PC-3 (cell line): ENCODE data around the gene KCNN4. TPM values are rescaled to one million over a fixed set of nuclear protein-coding genes. Genes with fewer than 3 reads are reported as not detected.
A peak's percentile ranks its signal among the peaks of the same experiment; 100 is the strongest.

Source experiments
- ATAC-seq: fragments of 200-7000 bp; cut with Tn5 transposase; 2 replicates; pipeline ENCODE4 v1.9.1; 2020; ENCODE audit warnings: mild to moderate bottlenecking, moderate library complexity
- BruUV-seq: library from RNA; stranded (reverse); fragments of 400-500 nt; replicated peaks from 2 replicates; lab custom pipeline; 2021; lab: Mats Ljungman, UMichigan
- CTCF ChIA-PET: fragments of 300-600 bp; sonication (Branson Sonifier 250); formaldehyde crosslinking; loops from one replicate; lab custom pipeline; 2022; ENCODE audit warnings: antibody characterized with exemption; lab: Charles Lee
- POLR2A ChIA-PET: fragments of 300-600 bp; sonication (Branson Sonifier 250); formaldehyde crosslinking; loops from one replicate; lab custom pipeline; 2022; ENCODE audit warnings: antibody characterized with exemption; ENCODE audit not compliant: unreplicated experiment; lab: Charles Lee
- DNase-seq: peaks from one replicate; pipeline ENCODE4 v3.0.0-alpha.2; 2015
- H2AFZ ChIP-seq: fragments of 300-600 bp; sonication (generic); 2 replicates; pipeline ENCODE4 v1.6.0; 2016; ENCODE audit warnings: antibody characterized with exemption, low read length
- H3F3A ChIP-seq: fragments of 300-600 bp; sonication (generic); one replicate; pipeline ENCODE4 v1.6.0; 2017; ENCODE audit warnings: antibody characterized with exemption, low read length, control low read depth, mild to moderate bottlenecking; ENCODE audit not compliant: unreplicated experiment
- H3K27ac ChIP-seq: fragments of 300-600 bp; sonication (generic); 2 replicates; pipeline ENCODE4 v1.5.1; 2016; ENCODE audit warnings: mild to moderate bottlenecking, low read length
- H3K27me3 ChIP-seq: fragments of 300-600 bp; sonication (generic); 2 replicates; pipeline ENCODE4 v1.6.1; 2016; ENCODE audit warnings: low read length, mixed read lengths
- H3K36me3 ChIP-seq: fragments of 300-600 bp; sonication (generic); 2 replicates; pipeline ENCODE4 v1.6.1; 2016; ENCODE audit warnings: low read depth, mixed run types, low read length, mixed read lengths
- H3K4me1 ChIP-seq: fragments of 300-600 bp; sonication (generic); 2 replicates; pipeline ENCODE4 v1.5.1; 2016; ENCODE audit warnings: low read length; ENCODE audit not compliant: insufficient read depth
- H3K4me2 ChIP-seq: fragments of 300-600 bp; sonication (generic); 2 replicates; pipeline ENCODE4 v1.6.0; 2016; ENCODE audit warnings: low read length
- H3K4me3 ChIP-seq: fragments of 300-600 bp; sonication (generic); 2 replicates; pipeline ENCODE4 v1.5.1; 2016; ENCODE audit warnings: mild to moderate bottlenecking, low read length, mixed read lengths
- H3K79me2 ChIP-seq: fragments of 300-600 bp; sonication (generic); 2 replicates; pipeline ENCODE4 v1.6.1; 2017; ENCODE audit warnings: low read length, mixed read lengths
- H3K9ac ChIP-seq: fragments of 300-600 bp; sonication (generic); 2 replicates; pipeline ENCODE4 v1.6.0; 2016; ENCODE audit warnings: mild to moderate bottlenecking, low read length
- H3K9me2 ChIP-seq: fragments of 300-600 bp; sonication (generic); replicated peaks from 2 replicates; pipeline ENCODE4 v1.6.1; 2016; ENCODE audit warnings: mixed run types, low read length, mixed read lengths
- H3K9me3 ChIP-seq: fragments of 300-600 bp; sonication (generic); 2 replicates; pipeline ENCODE4 v1.6.1; 2016; ENCODE audit warnings: low read length, mixed read lengths
- H4K20me1 ChIP-seq: fragments of 300-600 bp; sonication (generic); 2 replicates; pipeline ENCODE4 v1.6.1; 2016; ENCODE audit warnings: low read length, mixed read lengths
- EZH2 ChIP-seq: fragments of 300-600 bp; sonication (generic); IDR thresholded peaks from one replicate; pipeline ENCODE4 v1.6.1; 2017; ENCODE audit warnings: antibody characterized with exemption, mild to moderate bottlenecking, low read length; ENCODE audit not compliant: unreplicated experiment
- EZH2phosphoT487 ChIP-seq: fragments of 300-600 bp; sonication (generic); IDR thresholded peaks from 2 replicates; pipeline ENCODE4 v1.6.1; 2018; ENCODE audit warnings: mild to moderate bottlenecking, antibody characterized with exemption, low read length, borderline replicate concordance
- intact Hi-C: fragments of 100-400 bp; cut with micrococcal nuclease; formaldehyde crosslinking; loops from 2 replicates; pipeline ENCODE4 v1.9.0; 2023
- total RNA-seq: library from RNA; depleted of rRNA; stranded (reverse); fragments of >200 nt; gene quantifications from 2 replicates; pipeline ENCODE4 v1.2.3, GENCODE V29; 2014
- TF ChIP-seq, protein P1 (sequence below): fragments of 300-600 bp; sonication (generic); conservative IDR thresholded peaks from 2 replicates; pipeline ENCODE4 v1.5.1; 2017; ENCODE audit warnings: antibody characterized with exemption, low read depth, mild to moderate bottlenecking, low read length

Gene KCNN4
- total RNA-seq, 1 experiment from 2014 or later: 45.7 TPM

GRCh38 chr19:43784241-43784980, 3.6 kb upstream of the KCNN4 start:
- Histone ChIP-seq H3K79me2 (peaks cover 15% of the 10 kb centered on the region), H3K4me1 (peaks cover 39% of the 10 kb centered on the region), H3K9me3 (no peaks in the 10 kb centered on the region), H3F3A (no peaks in the 10 kb centered on the region), H3K4me3 (peak overlapping the region; percentile 38; the same call in 1 of the 2 replicates), H3K9me2 (no peaks in the 10 kb centered on the region), H4K20me1 (no peaks in the 10 kb centered on the region), H3K27me3 (no peaks in the 10 kb centered on the region), H3K36me3 (no peaks in the 10 kb centered on the region), H3K4me2 (peak overlapping the region; percentile 74), H2AFZ (peak overlapping the region; percentile 15; the same call in 1 of the 2 replicates), H3K27ac (peak overlapping the region; percentile 98), H3K9ac (peak overlapping the region; percentile 83)
- TF ChIP-seq, protein P1, sequence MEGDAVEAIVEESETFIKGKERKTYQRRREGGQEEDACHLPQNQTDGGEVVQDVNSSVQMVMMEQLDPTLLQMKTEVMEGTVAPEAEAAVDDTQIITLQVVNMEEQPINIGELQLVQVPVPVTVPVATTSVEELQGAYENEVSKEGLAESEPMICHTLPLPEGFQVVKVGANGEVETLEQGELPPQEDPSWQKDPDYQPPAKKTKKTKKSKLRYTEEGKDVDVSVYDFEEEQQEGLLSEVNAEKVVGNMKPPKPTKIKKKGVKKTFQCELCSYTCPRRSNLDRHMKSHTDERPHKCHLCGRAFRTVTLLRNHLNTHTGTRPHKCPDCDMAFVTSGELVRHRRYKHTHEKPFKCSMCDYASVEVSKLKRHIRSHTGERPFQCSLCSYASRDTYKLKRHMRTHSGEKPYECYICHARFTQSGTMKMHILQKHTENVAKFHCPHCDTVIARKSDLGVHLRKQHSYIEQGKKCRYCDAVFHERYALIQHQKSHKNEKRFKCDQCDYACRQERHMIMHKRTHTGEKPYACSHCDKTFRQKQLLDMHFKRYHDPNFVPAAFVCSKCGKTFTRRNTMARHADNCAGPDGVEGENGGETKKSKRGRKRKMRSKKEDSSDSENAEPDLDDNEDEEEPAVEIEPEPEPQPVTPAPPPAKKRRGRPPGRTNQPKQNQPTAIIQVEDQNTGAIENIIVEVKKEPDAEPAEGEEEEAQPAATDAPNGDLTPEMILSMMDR: no peak
- no peak for TF ChIP-seq EZH2phosphoT487
- TF ChIP-seq EZH2: no peak
- ATAC-seq (peak; percentile 58), DNase-seq (peak; percentile 87)
- no TSS peak for BruUV-seq
- POLR2A ChIA-PET: interaction anchor here (0.6 kb wide), 1 partner anchor 30 kb away, joined by 3 read pairs; the partner anchor contains the start of gene SMG9
- intact Hi-C loops: loop anchor here (2.0 kb wide), 1 partner anchor 20 kb away; no protein-coding TSS in a partner anchor
- CTCF ChIA-PET: interaction anchor here (0.8 kb wide), 1 partner anchor 25 kb away, joined by 3 read pairs; no protein-coding TSS in a partner anchor

GRCh38 chr19:43783636-43784035, 2.9 kb upstream of the KCNN4 start:
- ATAC-seq: no peak
- peak overlapping the region; percentile 98 for H3K27ac ChIP-seq
- no TSS peak for BruUV-seq
- H3K4me2 ChIP-seq: peak overlapping the region; percentile 74; the same call in 1 of the 2 replicates
- TF ChIP-seq EZH2: no peak
- TF ChIP-seq, protein P1: no peak
- no peak for TF ChIP-seq EZH2phosphoT487
- H4K20me1 ChIP-seq: no peaks in the 10 kb centered on the region
- no peak for DNase-seq
- no peak overlapping the region for H3K4me3 ChIP-seq
- no peaks in the 10 kb centered on the region for H3K36me3 ChIP-seq
- H3F3A ChIP-seq: no peaks in the 10 kb centered on the region
- H3K27me3 ChIP-seq: no peaks in the 10 kb centered on the region
- CTCF ChIA-PET: no interaction called here
- peaks cover 47% of the 10 kb centered on the region for H3K4me1 ChIP-seq
- peak overlapping the region; percentile 83 for H3K9ac ChIP-seq
- intact Hi-C loops: loop anchor here (2.0 kb wide), 1 partner anchor 19 kb away; no protein-coding TSS in a partner anchor
- POLR2A ChIA-PET: no interaction called here
- peaks cover 23% of the 10 kb centered on the region for H3K79me2 ChIP-seq
- no peaks in the 10 kb centered on the region for H3K9me3 ChIP-seq
- H2AFZ ChIP-seq: no peak overlapping the region
- no peaks in the 10 kb centered on the region for H3K9me2 ChIP-seq
